Lower lobe of right lung (tissue), 2 donors: ENCODE data around the gene ABR. TPM values are rescaled to one million over a fixed set of nuclear protein-coding genes. Genes with fewer than 3 reads are reported as not detected.
A peak's percentile ranks its signal among the peaks of the same experiment; 100 is the strongest.

Source experiments
- ATAC-seq, 2 donors: fragments of 200-7000 bp; cut with Tn5 transposase; one replicate each; pipeline ENCODE4 v1.9.1; 2020 to 2022; ENCODE audit warnings: mild to moderate bottlenecking in 2 of 2, moderate library complexity in 2 of 2
- DNase-seq: peaks from one replicate; pipeline ENCODE4 v3.0.0-alpha.2; 2020
- H3K27ac ChIP-seq: fragments of 200-600 bp; one replicate; pipeline ENCODE4 v1.8.0; 2022
- H3K27me3 ChIP-seq: fragments of 200-600 bp; one replicate; pipeline ENCODE4 v1.8.0; 2022; ENCODE audit warnings: low read depth
- H3K36me3 ChIP-seq: fragments of 200-600 bp; one replicate; pipeline ENCODE4 v1.8.0; 2022; ENCODE audit warnings: mild to moderate bottlenecking
- H3K4me1 ChIP-seq: fragments of 200-600 bp; one replicate; pipeline ENCODE4 v1.8.0; 2022
- H3K4me3 ChIP-seq: fragments of 200-600 bp; one replicate; pipeline ENCODE4 v1.8.0; 2022; ENCODE audit warnings: mild to moderate bottlenecking
- H3K9me3 ChIP-seq: fragments of 200-600 bp; one replicate; pipeline ENCODE4 v1.8.0; 2022
- intact Hi-C: fragments of 100-400 bp; cut with DNase I; formaldehyde crosslinking; loops from one replicate; pipeline ENCODE4 v1.11.0; 2022
- total RNA-seq: library from RNA; stranded (reverse); fragmentation: NEBNext Ultra II Directional; extraction: Animal tissue kit (Norgen Biotek cat#: 25700); gene quantifications from one replicate; pipeline ENCODE4 v1.2.1, GENCODE V29; 2021
- TF ChIP-seq, protein P1 (sequence below): fragments of 200-600 bp; IDR thresholded peaks from one replicate; pipeline ENCODE4 v1.8.0; 2022; ENCODE audit warnings: antibody characterized with exemption, mild to moderate bottlenecking
- donor health status: DM: no; HTN: yes; CAD: no; lungs with severe emphysema.

The ABR gene
- total RNA-seq, 1 donor from 2014 or later = 212 TPM

DNA sequence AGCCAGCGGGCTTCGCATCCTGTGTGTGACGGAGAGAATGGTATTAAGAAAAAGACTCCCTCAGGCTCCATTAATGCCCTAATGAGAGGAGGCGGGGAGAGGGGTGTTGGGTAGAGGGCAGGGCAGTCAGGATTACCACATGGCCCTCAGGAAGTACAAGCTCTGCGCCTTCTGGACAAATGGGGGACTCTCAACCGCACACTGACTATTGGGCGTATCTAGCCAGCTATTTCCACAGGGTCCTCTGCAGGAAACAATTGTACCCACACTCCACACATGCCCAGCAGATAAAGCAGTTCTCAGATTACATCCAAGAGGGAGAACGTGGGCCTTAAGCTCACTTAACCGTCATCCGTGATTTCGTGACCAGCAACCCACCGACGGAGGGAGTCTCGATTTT, 214.9 kb downstream of the ABR start:
- no peak overlapping the region for H3K27ac ChIP-seq
- intact Hi-C loops = no loop called here
- no peaks in the 10 kb centered on the region for H3K9me3 ChIP-seq
- ATAC-seq (no peak), DNase-seq (no peak)
- TF ChIP-seq, protein P1, sequence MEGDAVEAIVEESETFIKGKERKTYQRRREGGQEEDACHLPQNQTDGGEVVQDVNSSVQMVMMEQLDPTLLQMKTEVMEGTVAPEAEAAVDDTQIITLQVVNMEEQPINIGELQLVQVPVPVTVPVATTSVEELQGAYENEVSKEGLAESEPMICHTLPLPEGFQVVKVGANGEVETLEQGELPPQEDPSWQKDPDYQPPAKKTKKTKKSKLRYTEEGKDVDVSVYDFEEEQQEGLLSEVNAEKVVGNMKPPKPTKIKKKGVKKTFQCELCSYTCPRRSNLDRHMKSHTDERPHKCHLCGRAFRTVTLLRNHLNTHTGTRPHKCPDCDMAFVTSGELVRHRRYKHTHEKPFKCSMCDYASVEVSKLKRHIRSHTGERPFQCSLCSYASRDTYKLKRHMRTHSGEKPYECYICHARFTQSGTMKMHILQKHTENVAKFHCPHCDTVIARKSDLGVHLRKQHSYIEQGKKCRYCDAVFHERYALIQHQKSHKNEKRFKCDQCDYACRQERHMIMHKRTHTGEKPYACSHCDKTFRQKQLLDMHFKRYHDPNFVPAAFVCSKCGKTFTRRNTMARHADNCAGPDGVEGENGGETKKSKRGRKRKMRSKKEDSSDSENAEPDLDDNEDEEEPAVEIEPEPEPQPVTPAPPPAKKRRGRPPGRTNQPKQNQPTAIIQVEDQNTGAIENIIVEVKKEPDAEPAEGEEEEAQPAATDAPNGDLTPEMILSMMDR = no peak
- no peaks in the 10 kb centered on the region for H3K27me3 ChIP-seq
- H3K4me1 ChIP-seq = peaks cover 5% of the 10 kb centered on the region
- H3K36me3 ChIP-seq = no peaks in the 10 kb centered on the region
- H3K4me3 ChIP-seq = no peak overlapping the region

DNA sequence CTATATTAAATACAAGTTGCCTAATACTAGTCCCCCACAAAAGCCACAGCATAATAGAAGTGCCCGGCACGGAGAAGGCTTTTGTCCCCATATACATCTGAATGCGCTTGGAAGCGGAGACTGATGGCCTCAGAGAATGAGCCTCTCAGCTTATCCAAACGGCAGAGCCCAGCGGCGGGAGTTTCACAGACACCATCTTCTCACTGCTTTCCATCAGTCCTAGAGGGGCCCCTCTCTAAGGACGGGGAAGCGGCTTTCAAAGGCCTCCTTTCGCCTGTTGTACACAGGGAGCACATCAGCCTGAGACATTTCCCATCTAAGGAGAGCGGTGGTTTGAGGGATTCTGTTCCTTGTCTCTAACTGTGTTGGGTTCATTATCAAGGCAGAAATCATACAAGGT, 217.1 kb downstream of the ABR start:
- intact Hi-C loops = no loop called here
- TF ChIP-seq, protein P1 = no peak
- Histone ChIP-seq H3K27me3 (no peaks in the 10 kb centered on the region), H3K9me3 (no peaks in the 10 kb centered on the region), H3K4me1 (no peaks in the 10 kb centered on the region), H3K36me3 (no peaks in the 10 kb centered on the region), H3K27ac (no peak overlapping the region), H3K4me3 (no peak overlapping the region)
- DNase-seq = no peak
- no peak for ATAC-seq

DNA sequence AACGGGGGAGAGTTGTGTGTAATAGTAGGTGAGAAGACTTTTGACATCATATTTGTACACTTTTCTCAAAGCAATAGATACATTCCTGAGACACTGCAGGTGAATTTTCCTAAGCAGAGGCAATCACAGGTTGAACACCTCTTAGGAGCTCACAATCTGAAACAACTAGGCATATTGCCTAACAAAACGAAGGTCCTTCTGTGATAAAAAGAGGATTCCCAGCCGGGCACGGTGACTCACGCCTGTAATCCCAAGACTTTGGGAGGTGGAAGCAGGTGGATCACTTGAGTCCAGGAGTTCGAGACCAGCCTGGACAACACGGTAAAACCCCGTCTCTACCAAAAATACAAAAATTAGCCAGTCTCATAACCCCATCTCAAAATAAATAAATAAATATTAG, 217.6 kb downstream of the ABR start:
- DNase-seq (no peak), ATAC-seq (peak in 1 of 2 donors; percentile 51)
- H3K9me3 ChIP-seq = no peaks in the 10 kb centered on the region
- intact Hi-C loops = no loop called here
- no peak overlapping the region for H3K4me3 ChIP-seq
- no peaks in the 10 kb centered on the region for H3K27me3 ChIP-seq
- H3K36me3 ChIP-seq = no peaks in the 10 kb centered on the region
- H3K4me1 ChIP-seq = no peaks in the 10 kb centered on the region
- TF ChIP-seq, protein P1 = no peak
- H3K27ac ChIP-seq = no peak overlapping the region

DNA sequence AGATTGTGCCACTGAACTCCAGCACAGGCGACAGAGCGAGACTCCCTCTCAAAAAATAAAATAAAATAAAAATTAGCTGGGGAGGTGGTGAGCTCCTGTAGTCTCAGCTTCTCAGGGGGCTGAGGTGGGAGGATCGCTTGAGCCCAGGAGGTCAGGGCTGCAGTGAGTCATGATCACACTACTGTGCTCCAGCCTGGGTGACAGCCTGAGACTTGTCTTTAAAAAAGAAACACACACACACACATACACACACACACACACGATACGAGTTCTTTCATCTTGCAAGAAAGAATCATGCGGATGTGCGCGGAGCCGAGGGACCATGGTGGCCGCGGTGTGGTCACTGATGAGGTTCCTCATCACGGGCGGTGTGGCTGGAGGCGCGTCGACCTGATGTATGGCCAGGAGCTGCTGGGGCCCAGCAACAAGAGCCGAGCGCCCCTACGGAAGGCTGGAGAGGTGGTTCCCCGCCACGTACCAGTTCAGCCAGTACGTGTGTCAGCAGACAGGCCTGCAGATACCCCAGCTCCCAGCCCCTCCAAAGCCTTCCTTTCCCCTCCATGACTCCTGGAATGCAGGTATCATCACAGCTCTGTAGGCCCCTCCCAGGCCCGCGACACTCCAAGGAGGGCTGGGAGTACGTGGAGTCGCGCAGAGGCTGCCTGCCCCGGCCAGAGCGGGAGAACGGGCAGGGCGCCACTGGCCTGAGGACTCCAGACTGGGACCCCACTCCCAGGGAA, 220.9 kb downstream of the ABR start:
- Histone ChIP-seq H3K36me3 (no peaks in the 10 kb centered on the region), H3K27me3 (no peaks in the 10 kb centered on the region), H3K4me3 (no peak overlapping the region), H3K9me3 (no peaks in the 10 kb centered on the region), H3K4me1 (peaks cover 8% of the 10 kb centered on the region), H3K27ac (no peak overlapping the region)
- DNase-seq (no peak), ATAC-seq (no peak)
- intact Hi-C loops = no loop called here
- TF ChIP-seq, protein P1 = no peak

DNA sequence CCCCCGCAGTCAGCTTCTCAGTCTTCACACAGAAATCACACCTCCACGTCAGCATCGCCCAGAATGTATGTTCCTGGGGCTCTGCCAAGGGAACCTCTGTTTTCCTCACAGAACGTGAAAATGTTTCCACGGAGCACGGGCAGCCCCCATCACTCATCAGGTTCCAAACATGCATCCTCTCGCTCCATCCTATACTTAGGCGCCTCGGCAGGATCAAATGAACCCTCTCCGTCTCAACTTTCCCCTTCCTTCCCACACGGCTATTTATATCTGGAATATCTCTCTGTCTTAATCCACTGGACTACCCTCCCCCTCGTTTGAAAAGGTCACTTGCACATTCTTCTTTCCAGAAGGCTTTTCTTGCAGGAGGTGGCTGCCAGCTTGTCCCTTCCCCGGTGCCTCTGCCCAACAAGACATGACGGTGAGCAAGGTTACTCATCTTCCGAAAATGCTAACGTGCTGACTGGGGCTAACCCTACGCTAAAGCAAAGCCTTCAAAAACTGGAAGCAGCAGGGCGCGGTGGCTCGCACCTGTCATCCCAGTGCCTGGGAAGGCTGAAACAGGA, 221.8 kb downstream of the ABR start:
- H3K27me3 ChIP-seq = no peaks in the 10 kb centered on the region
- DNase-seq = no peak
- no peak for ATAC-seq
- peaks cover 8% of the 10 kb centered on the region for H3K4me1 ChIP-seq
- H3K9me3 ChIP-seq = no peaks in the 10 kb centered on the region
- H3K36me3 ChIP-seq = no peaks in the 10 kb centered on the region
- TF ChIP-seq, protein P1 = no peak
- no peak overlapping the region for H3K27ac ChIP-seq
- no peak overlapping the region for H3K4me3 ChIP-seq
- intact Hi-C loops = no loop called here
